ENCODE data around the gene ALOX15B. TPM values are rescaled to one million over a fixed set of nuclear protein-coding genes. Genes with fewer than 3 reads are reported as not detected.

ALOX15B gene, protein sequence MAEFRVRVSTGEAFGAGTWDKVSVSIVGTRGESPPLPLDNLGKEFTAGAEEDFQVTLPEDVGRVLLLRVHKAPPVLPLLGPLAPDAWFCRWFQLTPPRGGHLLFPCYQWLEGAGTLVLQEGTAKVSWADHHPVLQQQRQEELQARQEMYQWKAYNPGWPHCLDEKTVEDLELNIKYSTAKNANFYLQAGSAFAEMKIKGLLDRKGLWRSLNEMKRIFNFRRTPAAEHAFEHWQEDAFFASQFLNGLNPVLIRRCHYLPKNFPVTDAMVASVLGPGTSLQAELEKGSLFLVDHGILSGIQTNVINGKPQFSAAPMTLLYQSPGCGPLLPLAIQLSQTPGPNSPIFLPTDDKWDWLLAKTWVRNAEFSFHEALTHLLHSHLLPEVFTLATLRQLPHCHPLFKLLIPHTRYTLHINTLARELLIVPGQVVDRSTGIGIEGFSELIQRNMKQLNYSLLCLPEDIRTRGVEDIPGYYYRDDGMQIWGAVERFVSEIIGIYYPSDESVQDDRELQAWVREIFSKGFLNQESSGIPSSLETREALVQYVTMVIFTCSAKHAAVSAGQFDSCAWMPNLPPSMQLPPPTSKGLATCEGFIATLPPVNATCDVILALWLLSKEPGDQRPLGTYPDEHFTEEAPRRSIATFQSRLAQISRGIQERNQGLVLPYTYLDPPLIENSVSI
- polyA plus RNA-seq: 1 to 10 TPM in 2 of 4 donors, under 1 TPM in 2; 0.31 to 2.0 (median 1.2) TPM
- long read RNA-seq, donor 1: 0 reads
- long read RNA-seq, donor 2: 0 reads
- long read RNA-seq, donor 3: 0 reads
- long read RNA-seq, donor 4: 0 reads
- long read RNA-seq, donor 5: 0 reads
- long read RNA-seq, donor 6: 0 reads
- long read RNA-seq, donor 7: 0 reads
- long read RNA-seq, donor 8: 0 reads
- long read RNA-seq, donor 9: 0 reads
- long read RNA-seq, donor 10: 0 reads

DNA sequence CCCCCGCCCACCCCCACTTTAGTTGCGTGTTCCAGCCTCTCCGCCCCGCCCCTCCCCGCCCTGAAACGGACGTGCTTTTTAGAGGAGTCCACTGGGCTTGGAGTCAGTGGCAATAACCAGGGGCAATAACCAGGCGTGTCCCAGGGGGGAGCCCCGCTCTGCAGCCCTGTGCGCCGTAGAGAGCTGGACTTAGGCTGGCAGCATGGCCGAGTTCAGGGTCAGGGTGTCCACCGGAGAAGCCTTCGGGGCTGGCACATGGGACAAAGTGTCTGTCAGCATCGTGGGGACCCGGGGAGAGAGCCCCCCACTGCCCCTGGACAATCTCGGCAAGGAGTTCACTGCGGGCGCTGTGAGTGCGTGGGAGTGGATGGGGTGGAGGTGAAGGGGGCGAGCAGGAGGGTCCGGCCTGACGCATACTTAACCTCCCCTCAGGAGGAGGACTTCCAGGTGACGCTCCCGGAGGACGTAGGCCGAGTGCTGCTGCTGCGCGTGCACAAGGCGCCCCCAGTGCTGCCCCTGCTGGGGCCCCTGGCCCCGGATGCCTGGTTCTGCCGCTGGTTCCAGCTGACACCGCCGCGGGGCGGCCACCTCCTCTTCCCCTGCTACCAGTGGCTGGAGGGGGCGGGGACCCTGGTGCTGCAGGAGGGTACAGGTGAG is at the start of gene ALOX15B:
Gene ALOX15B, plus strand, starts transcription at position 106 of the 657 bp plus-strand sequence. Its CDS starts 97 bp downstream, at position 203.
- Histone ChIP-seq H3K36me3 (ENCODE audit: control insufficient read depth in 3 of 3, insufficient read depth in 2 of 3, low read depth in 1 of 3, low read length in 3 of 3) (no peaks in the 10 kb centered on the region), H3K9me3 (ENCODE audit: control insufficient read depth in 2 of 2, insufficient read depth in 1 of 2, low read depth in 1 of 2, low read length in 1 of 2) (peaks cover 0 to 4% of the 10 kb centered on the region in 2 donors), H3K27ac (ENCODE audit: low read depth in 1 of 3, low read length in 2 of 3) (no peak within 1 kb of the TSS), H3K4me1 (ENCODE audit: control insufficient read depth in 3 of 3, insufficient read depth in 2 of 3, low read depth in 1 of 3, low read length in 2 of 3) (peaks cover 0 to 15% (median 0%) of the 10 kb centered on the region in 3 donors), H3K4me3 (ENCODE audit: low read depth in 1 of 3, low read length in 3 of 3) (peak within 1 kb of the TSS in 2 of 3 donors; percentile 4 to 11), H3K27me3 (ENCODE audit: control insufficient read depth in 3 of 3, insufficient read depth in 3 of 3, low read length in 3 of 3) (peaks cover 0 to 14% (median 2%) of the 10 kb centered on the region in 3 donors)
- 7 to 15% (median 14%) methylated on average over 29 to 37 of the region's 37 CpGs for WGBS, 3 donors
- FAIRE-seq: no peak
- DNase-seq: peak; percentile 20 to 72

DNA sequence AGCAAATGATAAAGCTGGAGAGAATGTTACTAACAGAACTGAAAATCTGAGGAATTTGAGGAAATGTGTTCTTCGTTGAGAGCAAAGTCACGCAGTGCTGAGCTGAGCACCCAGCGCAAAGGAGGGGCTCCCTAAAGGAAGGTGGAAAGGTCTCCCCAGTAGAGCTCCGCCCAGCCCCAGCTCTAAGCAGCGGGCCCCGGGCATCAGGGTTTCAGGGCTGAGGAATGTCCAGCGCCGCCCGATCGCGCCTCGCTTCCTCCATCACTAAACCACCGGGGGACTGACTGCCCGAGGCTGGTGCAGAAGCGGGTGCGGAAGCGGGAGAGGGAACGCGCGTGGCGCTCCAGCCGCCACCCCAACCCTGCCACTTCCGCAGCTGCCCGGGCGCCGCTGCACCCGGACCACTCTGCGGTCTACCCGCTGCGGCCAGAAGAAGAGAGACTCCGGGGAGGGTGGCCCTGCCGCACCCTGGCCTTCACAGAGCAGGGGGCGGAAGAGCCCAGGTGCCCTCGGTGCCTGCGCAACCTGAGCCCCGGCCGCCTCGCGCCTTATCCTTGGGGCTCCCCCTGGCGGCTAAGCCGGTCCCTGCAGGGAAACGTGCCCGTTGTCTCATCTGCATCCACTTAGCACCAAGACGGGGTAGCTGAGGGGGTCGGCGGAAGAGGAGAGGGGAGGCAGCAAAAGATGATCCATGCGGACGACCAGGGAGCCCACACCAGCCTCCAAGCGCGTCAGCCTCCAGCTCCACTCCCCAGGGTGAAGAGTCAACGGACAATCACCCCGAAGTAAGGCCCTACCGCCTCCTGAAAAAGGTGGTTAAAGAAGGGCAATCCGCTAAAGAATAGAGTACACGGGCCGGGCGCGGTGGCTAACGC is 48.8 kb upstream of the ALOX15B start:
- peak overlapping the region in 1 of 3 donors; percentile 55 for H3K27ac ChIP-seq (ENCODE audit: low read depth in 1 of 3, low read length in 2 of 3)
- FAIRE-seq: no peak
- peaks cover 0 to 3% (median 0%) of the 10 kb centered on the region in 3 donors for H3K4me1 ChIP-seq (ENCODE audit: control insufficient read depth in 3 of 3, insufficient read depth in 2 of 3, low read depth in 1 of 3, low read length in 2 of 3)
- peaks cover 0 to 8% (median 3%) of the 10 kb centered on the region in 3 donors for H3K27me3 ChIP-seq (ENCODE audit: control insufficient read depth in 3 of 3, insufficient read depth in 3 of 3, low read length in 3 of 3)
- DNase-seq: peak; percentile 76 to 91
- no peaks in the 10 kb centered on the region for H3K9me3 ChIP-seq (ENCODE audit: control insufficient read depth in 2 of 2, insufficient read depth in 1 of 2, low read depth in 1 of 2, low read length in 1 of 2)
- H3K4me3 ChIP-seq (ENCODE audit: low read depth in 1 of 3, low read length in 3 of 3): peak overlapping the region; percentile 16 to 56 (median 56)
- 1 to 3% (median 2%) methylated on average over 50 to 59 of the region's 59 CpGs for WGBS, 3 donors
- H3K36me3 ChIP-seq (ENCODE audit: control insufficient read depth in 3 of 3, insufficient read depth in 2 of 3, low read depth in 1 of 3, low read length in 3 of 3): no peaks in the 10 kb centered on the region

- WGBS, 3 donors: 87 to 95% (median 92%) methylated on average over 2 of the region's 2 CpGs
- Histone ChIP-seq H3K4me3 (ENCODE audit: low read depth in 1 of 3, low read length in 3 of 3) (no peak overlapping the region), H3K9me3 (ENCODE audit: control insufficient read depth in 2 of 2, insufficient read depth in 1 of 2, low read depth in 1 of 2, low read length in 1 of 2) (no peaks in the 10 kb centered on the region), H3K27me3 (ENCODE audit: control insufficient read depth in 3 of 3, insufficient read depth in 3 of 3, low read length in 3 of 3) (peaks cover 0 to 8% (median 0%) of the 10 kb centered on the region in 3 donors), H3K27ac (ENCODE audit: low read depth in 1 of 3, low read length in 2 of 3) (no peak overlapping the region), H3K4me1 (ENCODE audit: control insufficient read depth in 3 of 3, insufficient read depth in 2 of 3, low read depth in 1 of 3, low read length in 2 of 3) (peaks cover 0 to 3% (median 0%) of the 10 kb centered on the region in 3 donors), H3K36me3 (ENCODE audit: control insufficient read depth in 3 of 3, insufficient read depth in 2 of 3, low read depth in 1 of 3, low read length in 3 of 3) (no peaks in the 10 kb centered on the region)
- DNase-seq (no peak), FAIRE-seq (no peak)
These were observed 46.3 kb upstream of the ALOX15B start for GRCh38 chr17:7992516-7992915.

- H3K36me3 ChIP-seq (ENCODE audit: control insufficient read depth in 3 of 3, insufficient read depth in 2 of 3, low read depth in 1 of 3, low read length in 3 of 3): no peaks in the 10 kb centered on the region
- peaks cover 0 to 3% (median 0%) of the 10 kb centered on the region in 3 donors for H3K4me1 ChIP-seq (ENCODE audit: control insufficient read depth in 3 of 3, insufficient read depth in 2 of 3, low read depth in 1 of 3, low read length in 2 of 3)
- H3K27me3 ChIP-seq (ENCODE audit: control insufficient read depth in 3 of 3, insufficient read depth in 3 of 3, low read length in 3 of 3): peaks cover 0 to 5% (median 0%) of the 10 kb centered on the region in 3 donors
- 18 to 53% (median 34%) methylated on average over 3 of the region's 3 CpGs for WGBS, 3 donors
- FAIRE-seq (no peak), DNase-seq (peak; percentile 37 to 48)
- H3K27ac ChIP-seq (ENCODE audit: low read depth in 1 of 3, low read length in 2 of 3): no peak overlapping the region
- no peaks in the 10 kb centered on the region for H3K9me3 ChIP-seq (ENCODE audit: control insufficient read depth in 2 of 2, insufficient read depth in 1 of 2, low read depth in 1 of 2, low read length in 1 of 2)
- H3K4me3 ChIP-seq (ENCODE audit: low read depth in 1 of 3, low read length in 3 of 3): no peak overlapping the region
These were observed 45.9 kb upstream of the ALOX15B start for GRCh38 chr17:7992924-7993323.

GRCh38 chr17:7993972-7994589 is 44.8 kb upstream of the ALOX15B start:
- no peak for FAIRE-seq
- no peak overlapping the region for H3K4me3 ChIP-seq (ENCODE audit: low read depth in 1 of 3, low read length in 3 of 3)
- 87 to 91% (median 89%) methylated on average over 27 of the region's 27 CpGs for WGBS, 3 donors

GRCh38 chr17:7995724-7996123 is 43.1 kb upstream of the ALOX15B start:
- Histone ChIP-seq H3K27ac (ENCODE audit: low read depth in 1 of 3, low read length in 2 of 3) (no peak overlapping the region), H3K36me3 (ENCODE audit: control insufficient read depth in 3 of 3, insufficient read depth in 2 of 3, low read depth in 1 of 3, low read length in 3 of 3) (no peaks in the 10 kb centered on the region), H3K4me3 (ENCODE audit: low read depth in 1 of 3, low read length in 3 of 3) (no peak overlapping the region), H3K4me1 (ENCODE audit: control insufficient read depth in 3 of 3, insufficient read depth in 2 of 3, low read depth in 1 of 3, low read length in 2 of 3) (no peaks in the 10 kb centered on the region), H3K9me3 (ENCODE audit: control insufficient read depth in 2 of 2, insufficient read depth in 1 of 2, low read depth in 1 of 2, low read length in 1 of 2) (no peaks in the 10 kb centered on the region), H3K27me3 (ENCODE audit: control insufficient read depth in 3 of 3, insufficient read depth in 3 of 3, low read length in 3 of 3) (peaks cover 0 to 14% (median 0%) of the 10 kb centered on the region in 3 donors)
- DNase-seq: no peak
- WGBS, 3 donors: 91 to 95% (median 95%) methylated on average over 2 of the region's 2 CpGs
- no peak for FAIRE-seq

More at GRCh38 chr17:7993972-7994589, 44.8 kb upstream of the ALOX15B start:
- Histone ChIP-seq H3K36me3 (ENCODE audit: control insufficient read depth in 3 of 3, insufficient read depth in 2 of 3, low read depth in 1 of 3, low read length in 3 of 3) (no peaks in the 10 kb centered on the region), H3K4me1 (ENCODE audit: control insufficient read depth in 3 of 3, insufficient read depth in 2 of 3, low read depth in 1 of 3, low read length in 2 of 3) (peaks cover 0 to 3% (median 0%) of the 10 kb centered on the region in 3 donors), H3K9me3 (ENCODE audit: control insufficient read depth in 2 of 2, insufficient read depth in 1 of 2, low read depth in 1 of 2, low read length in 1 of 2) (no peaks in the 10 kb centered on the region), H3K27ac (ENCODE audit: low read depth in 1 of 3, low read length in 2 of 3) (no peak overlapping the region), H3K27me3 (ENCODE audit: control insufficient read depth in 3 of 3, insufficient read depth in 3 of 3, low read length in 3 of 3) (peaks cover 0 to 11% (median 0%) of the 10 kb centered on the region in 3 donors)
- no peak for DNase-seq

DNA sequence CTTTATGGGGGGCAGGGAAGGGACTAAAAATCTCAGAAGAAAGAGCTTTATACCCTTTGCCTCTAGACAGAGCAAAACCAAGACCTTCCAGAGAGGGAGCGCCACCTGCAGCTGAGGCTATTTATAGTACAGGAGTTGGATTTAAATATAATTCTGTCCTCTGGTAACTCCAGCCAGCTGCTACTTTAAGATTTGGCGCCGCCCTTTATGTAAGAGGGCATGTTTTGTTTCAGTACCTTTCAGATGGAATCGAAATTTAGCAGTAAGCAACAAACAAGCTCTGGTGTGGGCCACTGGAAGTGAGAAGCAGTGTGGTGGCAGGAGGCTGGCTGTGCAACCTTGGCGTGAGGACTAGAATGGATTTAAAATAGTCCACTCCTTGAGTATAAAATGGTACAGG is 41.7 kb upstream of the ALOX15B start:
- FAIRE-seq (no peak), DNase-seq (peak; percentile 40 to 45)
- no peak overlapping the region for H3K4me3 ChIP-seq (ENCODE audit: low read depth in 1 of 3, low read length in 3 of 3)
- no peak overlapping the region for H3K27ac ChIP-seq (ENCODE audit: low read depth in 1 of 3, low read length in 2 of 3)
- peaks cover 0 to 24% (median 3%) of the 10 kb centered on the region in 3 donors for H3K27me3 ChIP-seq (ENCODE audit: control insufficient read depth in 3 of 3, insufficient read depth in 3 of 3, low read length in 3 of 3)
- WGBS, 3 donors: 16 to 25% (median 18%) methylated on average over 5 of the region's 5 CpGs
- no peaks in the 10 kb centered on the region for H3K9me3 ChIP-seq (ENCODE audit: control insufficient read depth in 2 of 2, insufficient read depth in 1 of 2, low read depth in 1 of 2, low read length in 1 of 2)
- H3K36me3 ChIP-seq (ENCODE audit: control insufficient read depth in 3 of 3, insufficient read depth in 2 of 3, low read depth in 1 of 3, low read length in 3 of 3): no peaks in the 10 kb centered on the region
- peaks cover 0 to under 1% (median 0%) of the 10 kb centered on the region in 3 donors for H3K4me1 ChIP-seq (ENCODE audit: control insufficient read depth in 3 of 3, insufficient read depth in 2 of 3, low read depth in 1 of 3, low read length in 2 of 3)
